GM18858 (cell line): Measurements from ENCODE around the gene ACTL10.
A peak's percentile ranks its signal among the peaks of the same experiment; 100 is the strongest.

Source experiments
- ATAC-seq: cut with Tn5 transposase; IDR thresholded peaks from one replicate; pipeline ENCODE4 v1.9.1; 2021; ENCODE audit not compliant: unreplicated experiment

ACTL10 gene

DNA sequence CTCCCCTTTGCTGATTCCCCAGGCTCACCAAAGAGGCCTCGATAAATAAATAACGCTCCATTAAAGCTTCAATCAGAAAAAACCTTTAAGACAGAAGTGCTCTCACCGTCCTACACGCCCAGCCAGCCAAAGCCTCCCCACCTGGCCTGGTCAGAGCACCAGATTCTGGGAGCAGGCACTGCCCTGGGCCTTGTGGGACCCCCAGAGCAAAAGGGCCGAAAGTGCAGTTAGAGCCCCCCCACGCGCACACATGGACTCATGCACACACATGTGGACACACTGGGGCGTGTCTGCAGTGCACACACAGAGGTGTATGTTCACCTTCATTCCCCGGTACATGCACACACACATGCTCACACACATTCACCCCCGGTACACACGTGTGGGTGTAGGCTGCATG lies 9.4 kb downstream of the ACTL10 start:
- no peak for ATAC-seq

DNA sequence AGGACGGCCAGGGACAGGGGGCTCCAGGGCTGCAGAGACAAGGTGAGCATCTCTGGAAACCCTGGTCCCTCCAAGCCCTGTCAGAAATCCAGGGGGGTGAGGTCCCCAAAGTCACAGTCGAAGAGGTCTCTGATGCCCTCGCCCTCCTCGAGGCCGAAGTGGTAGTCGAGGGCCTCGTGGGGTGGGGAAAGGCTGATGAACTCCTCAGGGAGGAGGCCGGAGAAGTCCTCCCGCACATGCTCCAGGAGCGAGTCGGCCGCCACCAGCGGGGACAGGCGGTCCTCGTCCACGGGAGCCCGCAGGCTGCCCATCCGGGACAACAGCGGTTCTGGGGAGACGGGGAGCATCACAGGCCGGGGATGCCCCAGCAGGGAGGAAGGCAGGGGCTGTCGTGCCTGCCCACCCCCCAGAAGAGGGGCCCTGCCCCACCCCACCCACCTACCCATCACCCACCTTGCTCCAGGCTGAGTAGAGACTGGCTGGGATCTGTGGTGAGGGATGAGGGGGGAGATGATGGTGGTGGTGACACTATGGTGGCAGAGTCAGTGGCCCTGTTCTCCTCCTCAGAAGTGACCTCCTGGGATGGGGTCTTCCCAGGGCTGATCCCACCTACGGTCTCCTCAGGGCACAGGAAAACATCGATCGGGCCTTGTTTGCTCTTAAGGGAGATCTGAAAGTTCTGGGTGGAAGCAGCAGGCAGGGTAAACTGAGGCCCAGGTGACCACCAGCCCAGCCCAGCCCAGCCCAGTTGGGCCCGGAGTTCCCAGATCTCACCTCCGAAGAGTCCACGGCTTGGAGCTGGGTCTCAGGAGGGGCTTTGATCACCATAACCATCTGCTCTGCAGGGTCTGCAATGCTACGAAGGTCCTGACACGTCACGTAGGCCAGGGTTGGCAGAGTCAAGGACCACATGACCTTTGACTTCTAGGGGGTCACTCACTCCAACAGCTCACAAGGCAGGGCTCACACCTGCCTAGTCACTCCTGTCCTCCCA lies 10.2 kb downstream of the ACTL10 start:
- ATAC-seq, result no peak

DNA sequence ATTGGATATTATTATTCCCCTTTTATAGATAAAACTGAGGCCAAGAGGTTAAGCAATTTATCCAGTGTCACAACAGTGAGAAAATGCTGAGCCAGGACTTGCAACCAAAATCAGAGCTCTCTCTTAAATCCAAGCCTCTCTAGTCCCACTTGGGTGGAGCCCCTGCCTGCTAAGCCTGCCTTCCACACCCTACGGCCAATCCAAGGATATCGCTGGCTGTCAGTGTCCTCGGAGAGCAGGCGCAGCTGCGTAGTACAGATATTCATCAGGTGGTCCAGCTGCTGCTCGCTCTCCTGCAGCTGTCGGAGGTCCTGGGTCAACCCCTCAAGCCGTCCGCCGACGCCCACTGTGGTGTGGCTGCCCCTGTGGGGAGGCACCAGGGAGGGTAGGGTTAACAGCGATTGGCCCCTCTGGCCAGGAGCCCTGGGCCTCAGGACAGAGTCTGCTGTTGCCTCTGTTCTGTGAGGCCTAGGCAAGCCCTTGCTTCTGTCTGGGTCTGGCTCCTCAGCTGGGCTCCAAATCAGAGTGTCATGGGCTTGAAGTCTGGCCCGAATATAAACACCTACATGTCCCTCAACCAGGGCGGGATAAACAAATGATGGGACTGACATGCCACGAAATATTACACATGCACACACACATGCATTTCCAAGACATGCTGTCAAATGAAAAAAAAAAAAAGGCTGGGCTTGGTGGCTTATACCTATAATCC lies 11.4 kb downstream of the ACTL10 start:
- ATAC-seq, result no peak

DNA sequence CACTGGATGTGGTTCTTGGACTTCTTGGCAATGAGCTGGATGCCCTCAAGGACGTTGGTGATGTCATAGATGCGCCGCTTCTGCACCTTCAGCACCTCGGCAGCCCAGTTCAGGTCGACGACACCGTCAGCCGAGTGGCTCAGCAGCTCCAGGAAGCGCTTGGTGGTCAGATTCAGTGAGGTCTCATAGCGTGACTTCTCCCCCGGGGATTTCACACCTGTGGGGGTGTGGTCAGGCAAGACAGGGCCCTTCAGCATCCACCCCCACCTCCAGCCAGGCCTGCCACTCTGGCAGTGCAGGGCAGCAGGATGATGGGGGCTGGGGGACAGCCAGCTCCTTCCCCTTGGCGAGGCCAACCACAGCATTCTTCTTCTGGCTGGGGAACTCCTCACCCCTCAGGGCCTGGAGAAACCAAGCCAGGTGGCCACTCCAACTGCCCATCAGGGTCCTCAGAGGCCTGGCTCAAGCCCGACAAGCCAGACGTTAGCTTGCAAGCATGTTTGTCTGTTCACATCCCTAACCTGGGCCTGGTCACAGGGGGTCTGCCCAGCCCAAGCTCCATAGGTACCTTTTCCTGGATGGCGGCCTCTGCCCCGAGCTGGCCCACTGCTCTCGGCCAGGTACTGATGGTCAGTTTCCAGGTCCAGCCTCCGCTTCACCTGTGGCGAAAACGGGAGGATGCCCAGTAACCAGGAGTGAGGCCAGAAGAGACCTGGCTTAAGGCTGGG lies 13.2 kb downstream of the ACTL10 start:
- peak; percentile 51 for ATAC-seq

DNA sequence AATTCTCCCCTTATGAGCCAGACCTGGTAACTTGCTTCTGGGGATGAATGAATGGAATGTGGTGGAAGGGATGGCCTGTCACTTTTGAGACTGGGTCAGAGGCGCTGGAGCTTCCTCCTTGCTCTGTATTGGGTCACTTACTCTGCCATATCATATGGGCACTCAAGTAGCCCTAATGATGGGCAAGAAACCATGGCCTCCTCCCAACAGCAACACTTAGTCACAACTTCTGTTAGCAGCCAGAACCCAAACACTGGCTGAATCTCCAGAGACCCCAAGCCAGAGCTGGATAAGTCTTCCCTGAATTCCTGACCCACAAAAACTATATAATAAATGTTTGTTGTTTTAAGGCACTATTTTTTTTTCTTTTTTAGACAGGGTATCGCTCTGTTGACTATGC lies 13.9 kb downstream of the ACTL10 start:
- no peak for ATAC-seq

DNA sequence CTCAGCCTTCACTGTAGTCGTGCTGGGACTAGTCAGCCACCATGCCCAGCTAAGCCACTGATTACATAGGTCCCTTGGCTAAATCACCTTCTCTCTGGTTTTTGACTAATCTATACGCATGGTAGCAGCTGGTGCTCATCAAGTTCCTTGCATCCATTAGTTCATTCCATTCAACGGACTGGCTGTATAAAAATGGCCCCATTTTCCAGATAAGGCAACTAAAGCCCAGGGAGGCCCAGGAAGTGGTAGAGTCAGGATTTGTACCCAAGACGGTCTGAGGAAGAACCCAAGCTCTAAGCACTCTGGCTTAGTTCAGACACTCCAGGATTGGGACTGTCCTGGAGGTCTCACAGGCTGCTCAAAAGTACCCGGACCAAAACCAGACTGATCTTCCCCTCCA lies 14.5 kb downstream of the ACTL10 start:
- no peak for ATAC-seq

DNA sequence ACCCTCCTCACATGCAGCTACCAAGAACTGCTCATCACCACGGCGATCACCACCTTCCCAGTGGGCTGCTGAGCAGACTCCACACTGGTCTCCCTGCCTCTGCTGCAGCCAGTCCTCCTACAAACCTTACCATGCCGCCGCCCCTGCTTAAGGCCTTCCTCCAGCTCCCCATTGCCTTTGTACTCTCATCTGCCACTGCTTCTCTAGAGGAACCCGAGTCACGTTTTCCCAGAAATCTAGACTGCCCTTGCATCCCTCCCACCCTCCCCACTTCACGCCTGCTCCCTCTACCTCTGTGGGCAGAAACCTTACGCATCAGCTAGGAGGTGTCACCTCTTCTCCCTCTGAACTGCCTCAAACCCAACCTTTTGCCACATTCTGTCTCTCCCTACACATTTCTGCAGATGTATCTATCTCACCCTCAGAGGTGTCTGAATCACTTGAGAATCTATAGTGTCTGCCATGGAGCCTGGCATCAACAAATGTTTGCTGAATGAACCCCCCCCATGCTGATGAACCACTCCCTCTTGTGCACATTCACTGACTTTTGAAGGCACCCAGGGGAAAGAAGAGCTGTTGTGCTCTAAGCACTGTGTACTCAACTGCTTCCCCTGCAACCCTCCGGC lies 15.1 kb downstream of the ACTL10 start:
- no peak for ATAC-seq

DNA sequence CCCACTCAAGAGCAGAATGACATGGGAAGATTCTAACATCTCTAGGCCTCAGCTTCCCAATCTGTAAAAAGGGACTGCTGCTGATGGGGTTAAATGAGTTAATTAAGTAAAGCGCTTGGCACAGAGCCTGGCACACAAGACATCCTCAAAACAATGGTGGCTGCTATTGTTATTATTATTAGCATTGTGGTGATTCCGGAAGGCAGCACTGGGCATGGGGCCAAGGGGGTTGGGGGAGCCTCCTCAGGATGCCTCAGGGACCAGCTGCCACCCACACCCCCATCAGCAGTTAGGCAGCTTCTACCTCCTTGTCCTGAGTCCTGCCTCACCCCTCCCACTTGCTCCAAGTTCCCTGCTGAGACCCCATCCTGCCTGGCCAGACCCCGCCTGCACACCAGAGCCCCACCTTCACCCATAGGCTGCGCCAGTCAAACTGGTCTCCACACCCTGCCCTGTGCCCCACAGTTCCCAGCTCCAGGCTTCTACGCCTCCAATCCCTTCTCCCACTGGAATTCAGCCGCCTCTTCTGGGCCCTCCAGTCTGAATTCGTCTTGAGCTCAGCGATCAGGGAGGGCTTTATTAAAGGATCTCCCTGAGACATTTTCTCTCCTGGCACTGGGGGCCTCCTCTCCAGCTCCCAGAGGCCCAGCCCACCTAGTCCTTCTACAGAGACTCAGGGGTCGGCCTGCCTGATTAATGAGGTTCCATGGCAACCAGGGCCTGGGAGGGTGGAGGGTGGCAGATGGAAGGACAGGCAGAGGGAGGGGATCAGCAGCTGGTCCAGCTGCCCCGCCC lies 18.0 kb downstream of the ACTL10 start:
- no peak for ATAC-seq

DNA sequence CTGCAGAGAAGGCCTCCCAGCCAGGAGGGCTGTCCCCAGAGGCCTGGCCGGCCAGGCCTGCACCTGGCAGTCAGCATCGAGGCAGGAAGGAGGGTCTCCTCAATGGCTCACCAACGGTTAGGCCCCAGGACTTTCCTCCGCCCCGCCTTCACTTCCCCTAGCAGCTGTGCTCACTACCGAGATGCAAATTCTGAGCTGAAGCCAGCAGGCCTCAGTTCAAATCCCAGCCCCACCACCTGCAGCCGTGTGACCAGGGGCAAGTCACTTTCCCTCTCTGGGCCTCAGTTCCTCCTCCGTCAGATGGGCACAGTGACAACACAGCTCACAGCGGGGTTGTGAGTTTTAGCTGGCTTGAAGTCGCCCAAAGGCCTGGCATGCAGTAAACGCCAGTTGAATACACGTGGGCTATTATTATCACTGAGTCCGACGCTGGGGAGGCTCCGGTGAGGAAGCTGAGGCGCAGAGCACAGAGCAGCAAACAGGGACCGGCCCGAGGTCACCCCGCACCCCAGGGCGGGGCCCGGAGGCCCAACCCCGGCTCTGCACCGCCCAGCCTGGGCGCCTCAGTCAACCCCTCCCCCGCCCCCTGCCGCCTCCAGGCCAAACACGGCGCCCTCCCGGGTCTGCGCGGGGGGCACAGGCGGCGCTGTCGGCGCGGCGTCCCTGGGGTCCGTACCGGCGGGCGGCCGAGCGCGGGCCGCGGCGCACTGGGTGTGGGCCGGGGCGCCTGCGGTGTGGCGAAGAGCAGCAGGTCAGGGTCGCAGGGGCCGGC lies 18.8 kb downstream of the ACTL10 start:
- peak; percentile 26 for ATAC-seq

DNA sequence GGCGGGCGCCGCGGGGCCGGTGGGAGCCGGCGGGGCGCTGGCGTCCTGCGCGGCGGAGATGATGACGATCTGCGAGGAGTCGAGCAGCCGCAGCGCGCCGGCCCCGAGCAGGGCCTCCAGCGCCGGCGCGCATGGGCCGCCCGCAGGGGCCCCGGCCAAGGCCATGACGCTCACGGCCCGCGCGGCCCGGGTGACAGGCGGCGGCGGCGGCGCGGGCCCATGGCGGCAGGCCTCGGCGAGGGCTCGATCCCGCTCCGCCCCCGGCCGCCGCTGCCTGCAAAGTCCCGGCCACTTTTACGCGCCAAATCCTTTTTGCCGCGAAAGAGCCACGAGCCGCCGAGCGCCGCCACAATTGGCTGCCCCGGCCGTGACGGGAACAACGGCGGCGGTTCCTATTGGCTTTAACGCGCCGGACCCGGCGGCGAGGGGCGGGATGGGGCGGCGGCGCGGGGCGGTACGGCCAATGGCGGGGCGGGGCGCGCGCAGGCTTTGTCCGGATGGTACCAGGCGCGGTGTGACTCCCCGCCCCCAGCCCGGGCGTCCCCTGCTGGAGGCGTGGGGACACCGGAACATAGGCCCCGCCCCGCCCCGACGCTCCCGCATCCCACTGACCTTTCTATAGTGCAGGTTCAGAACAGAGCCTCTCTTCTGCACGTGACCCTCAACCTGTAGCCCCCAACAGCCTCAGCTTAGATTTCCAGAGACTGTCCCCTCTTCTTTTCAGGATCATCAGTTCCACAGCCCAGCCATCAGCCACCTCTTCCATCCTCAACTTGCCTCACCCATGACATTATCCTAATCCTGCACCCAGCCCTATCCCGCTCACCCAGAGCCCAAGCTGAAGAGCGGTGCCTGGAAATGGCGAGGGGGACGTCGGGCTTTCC lies 19.6 kb downstream of the ACTL10 start, which contains the start of gene E2F1:
E2F1 (minus strand) TSS at position 286 of the 884 bp plus-strand sequence; CDS start at position 165, 121 bp downstream.
- peak; percentile 57 for ATAC-seq

DNA sequence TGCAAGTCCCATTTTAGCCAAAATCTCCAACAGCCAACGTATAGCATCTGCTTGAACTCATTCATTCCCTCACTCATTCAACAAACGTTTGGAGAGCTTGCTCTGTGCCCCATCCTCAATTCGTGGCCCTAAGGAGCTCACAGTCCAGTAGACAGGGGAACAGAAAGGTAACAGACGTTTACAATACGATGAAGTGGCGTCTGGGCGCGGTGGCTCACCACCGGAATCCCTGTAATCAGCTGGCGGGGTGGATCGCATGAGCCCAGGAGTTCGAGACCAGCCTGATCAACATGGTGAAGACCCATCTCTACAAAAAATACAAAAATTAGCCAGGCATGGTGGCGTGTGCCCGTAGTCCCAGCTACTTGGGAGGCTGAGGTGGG lies 20.2 kb downstream of the ACTL10 start:
- ATAC-seq, result no peak

DNA sequence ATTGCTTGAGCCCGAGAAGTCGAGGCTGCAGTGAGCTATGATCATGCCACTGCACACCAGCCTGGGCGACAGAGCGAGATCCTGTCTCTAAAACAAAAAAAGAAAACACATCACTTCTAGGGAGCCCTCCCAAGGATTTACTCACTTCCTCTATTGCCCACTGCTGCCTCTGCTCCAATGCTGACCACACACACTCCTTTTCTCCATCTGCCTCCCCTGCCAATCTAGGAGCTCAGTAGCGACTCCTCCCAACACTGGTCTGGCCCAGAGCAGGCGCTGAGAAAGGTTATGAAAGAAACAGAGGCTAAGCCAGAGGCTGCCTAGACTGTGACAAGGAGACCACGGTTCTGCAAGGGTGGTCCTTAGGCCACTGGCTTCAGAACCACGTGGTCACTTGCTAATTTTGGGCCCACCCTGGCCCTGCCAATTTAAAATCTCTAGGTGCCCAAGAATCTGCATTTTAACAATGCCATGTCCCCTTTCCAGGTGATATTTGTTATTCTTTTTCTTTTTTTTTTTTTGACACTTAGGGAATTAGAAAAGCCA lies 20.7 kb downstream of the ACTL10 start:
- ATAC-seq, result no peak

DNA sequence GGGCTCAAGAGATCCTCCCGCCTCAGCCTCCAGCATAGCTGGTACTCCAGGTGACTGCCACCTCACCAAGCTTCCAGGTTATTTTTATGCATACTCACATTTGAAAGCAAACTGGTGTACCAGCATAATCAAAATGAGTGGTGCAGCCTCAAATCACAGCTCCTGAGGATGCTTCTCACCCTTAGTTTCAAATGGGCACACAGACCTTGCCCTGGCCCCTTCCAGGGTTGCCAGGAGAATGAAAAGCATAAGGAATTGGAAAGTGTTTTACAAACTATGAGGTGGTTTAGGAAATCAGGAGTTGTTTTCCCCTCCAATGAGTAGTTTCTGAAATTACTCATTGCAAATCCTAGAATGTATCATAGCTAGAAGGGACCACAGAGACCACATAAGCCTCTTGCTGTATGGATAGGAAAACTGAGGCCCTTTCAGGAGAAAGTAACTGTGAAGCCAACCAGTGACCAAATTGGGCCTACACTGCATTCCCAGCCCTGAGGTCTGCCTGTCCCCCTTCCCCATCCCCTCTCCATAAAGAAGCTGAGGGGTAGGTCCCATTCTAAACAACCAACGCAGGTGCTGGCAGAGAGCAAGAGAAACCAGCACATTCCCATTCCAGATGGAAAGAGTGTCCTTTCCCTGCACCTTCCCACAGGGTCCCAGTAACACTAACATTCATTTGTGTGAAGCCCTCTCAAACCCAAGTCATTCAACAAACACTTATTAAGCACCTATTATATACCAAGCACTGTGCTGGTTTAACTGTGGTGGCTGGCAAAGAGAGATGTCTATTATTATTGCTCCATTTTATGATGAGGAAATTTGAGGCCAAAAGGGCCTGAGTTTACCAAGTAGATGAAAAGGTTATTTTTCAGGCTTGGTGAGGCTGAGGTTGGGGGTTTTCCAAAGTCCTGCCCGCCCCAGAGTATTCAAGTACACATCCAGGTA lies 21.5 kb downstream of the ACTL10 start:
- no peak for ATAC-seq

DNA sequence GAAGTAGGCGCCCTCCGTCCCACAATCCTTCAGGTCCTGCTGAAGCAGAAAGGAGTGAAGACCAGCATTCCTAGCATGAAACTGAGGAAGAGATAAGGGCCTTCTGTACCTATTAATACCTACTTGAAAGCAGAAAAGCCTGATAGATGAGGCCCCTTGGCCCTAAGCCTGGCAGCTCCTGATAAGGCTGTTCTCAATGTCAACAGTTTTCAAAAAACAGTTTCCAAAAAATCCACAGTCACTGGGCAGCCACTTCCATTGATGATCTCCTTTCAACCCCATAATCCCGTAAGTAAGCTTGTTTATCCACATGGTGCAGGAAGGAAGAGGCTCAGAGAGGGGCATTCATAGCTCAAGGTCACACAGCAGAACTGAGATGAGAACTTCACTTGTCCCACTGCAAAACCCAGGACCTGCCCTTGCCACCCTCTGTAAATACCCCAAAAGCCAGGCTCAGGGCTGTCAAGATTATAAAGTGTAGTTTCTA lies 22.2 kb downstream of the ACTL10 start:
- no peak for ATAC-seq

DNA sequence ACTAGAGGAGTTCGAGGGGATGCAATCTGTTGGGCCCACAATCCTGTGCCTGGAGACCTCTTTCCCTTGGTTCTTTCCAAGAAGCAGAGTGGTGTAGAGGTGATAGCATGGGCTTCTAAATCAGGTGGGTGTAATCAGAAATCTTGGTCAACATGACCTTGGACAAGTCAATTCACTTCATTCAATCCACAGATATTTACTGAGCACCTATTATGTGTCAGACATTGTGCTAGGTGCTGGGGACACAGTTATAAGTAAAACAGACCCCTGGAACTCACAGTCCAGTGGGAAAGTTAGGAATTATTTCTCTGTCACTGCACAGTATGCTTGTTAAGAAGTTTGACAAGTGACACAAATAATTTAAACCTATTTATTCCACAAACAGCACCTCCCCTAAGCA lies 22.8 kb downstream of the ACTL10 start:
- ATAC-seq, result no peak

DNA sequence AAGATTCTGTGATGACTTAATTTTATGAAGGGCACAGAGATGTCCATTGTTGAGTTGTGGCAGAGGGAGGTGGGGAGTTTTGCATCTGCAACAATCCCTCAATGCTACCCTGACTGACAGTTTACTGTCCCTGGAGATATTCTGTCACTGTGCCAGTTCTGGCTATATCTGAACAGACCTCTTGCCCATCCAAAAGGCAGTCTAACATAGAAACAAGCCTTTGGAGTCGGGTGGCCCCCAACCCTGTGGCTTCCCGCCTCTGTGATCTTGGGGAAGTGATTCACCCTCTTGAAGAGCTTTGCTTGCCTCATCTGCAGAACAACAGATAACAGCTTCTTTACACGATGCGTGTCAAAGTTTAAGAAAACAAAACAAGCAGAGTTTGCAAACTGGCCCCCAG lies 23.2 kb downstream of the ACTL10 start:
- ATAC-seq, result no peak

DNA sequence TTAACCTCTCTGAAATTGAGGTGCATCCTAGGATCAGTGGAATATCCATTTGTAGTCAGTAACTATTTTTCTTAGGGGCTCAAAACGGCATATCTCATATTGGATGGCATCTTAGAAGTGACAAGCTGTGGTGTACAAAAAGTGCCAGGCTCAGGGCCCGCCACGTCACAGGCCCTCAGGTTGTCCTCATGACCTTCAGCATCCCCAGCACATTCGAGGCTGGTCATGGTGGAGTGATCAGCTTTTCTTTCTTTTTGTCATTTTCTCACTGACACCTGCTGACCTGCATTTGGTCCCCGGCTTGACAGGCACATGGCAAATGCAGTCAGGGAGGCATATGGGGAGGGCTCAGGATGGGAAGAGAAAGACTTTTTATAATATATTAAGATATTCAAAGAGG lies 26.5 kb downstream of the ACTL10 start:
- no peak for ATAC-seq
